Measurements from ENCODE around the gene SLC2A1.

SLC2A1 gene

GRCh38 chr1:42981255-42981805 is 22.7 kb upstream of the SLC2A1 start:
- Histone ChIP-seq H3K4me2 (ENCODE audit: low read length) (no peak overlapping the region), H3K9me2 (replicated peaks; ENCODE audit: control insufficient read depth, low read length) (no peaks in the 10 kb centered on the region), H3F3A (ENCODE audit: control insufficient read depth, insufficient read depth) (no peaks in the 10 kb centered on the region), H3K36me3 (ENCODE audit: control insufficient read depth, low read length) (no peaks in the 10 kb centered on the region), H3K79me2 (ENCODE audit: control insufficient read depth, low read length) (no peaks in the 10 kb centered on the region), H4K20me1 (ENCODE audit: control insufficient read depth, insufficient read depth, low read depth, low read length) (no peaks in the 10 kb centered on the region), H3K4me3 (ENCODE audit: low read length) (no peak overlapping the region), H3K9me3 (ENCODE audit: control insufficient read depth, insufficient read depth, low read length) (no peaks in the 10 kb centered on the region), H3K27me3 (ENCODE audit: control insufficient read depth, low read length) (peaks cover 21% of the 10 kb centered on the region), H3K27ac (ENCODE audit: low read depth, low read length) (no peak overlapping the region), H3K4me1 (ENCODE audit: control insufficient read depth, low read length) (no peaks in the 10 kb centered on the region)
- no peak for TF ChIP-seq CTCF (IDR thresholded peaks at IDR 0.05; ENCODE audit: low read depth, low read length, poor library complexity, severe bottlenecking)
- no peak for TF ChIP-seq EZH2phosphoT487 (IDR thresholded peaks at IDR 0.05; ENCODE audit: borderline replicate concordance, low read length)

- H3K4me3 ChIP-seq (ENCODE audit: low read length): no peak overlapping the region
- no peaks in the 10 kb centered on the region for H4K20me1 ChIP-seq (ENCODE audit: control insufficient read depth, insufficient read depth, low read depth, low read length)
- no peak overlapping the region for H3K27ac ChIP-seq (ENCODE audit: low read depth, low read length)
- no peaks in the 10 kb centered on the region for H3K9me3 ChIP-seq (ENCODE audit: control insufficient read depth, insufficient read depth, low read length)
- H3K9me2 ChIP-seq (replicated peaks; ENCODE audit: control insufficient read depth, low read length): no peaks in the 10 kb centered on the region
- H3K4me1 ChIP-seq (ENCODE audit: control insufficient read depth, low read length): no peaks in the 10 kb centered on the region
- H3K79me2 ChIP-seq (ENCODE audit: control insufficient read depth, low read length): no peaks in the 10 kb centered on the region
- no peak for TF ChIP-seq CTCF (IDR thresholded peaks at IDR 0.05; ENCODE audit: low read depth, low read length, poor library complexity, severe bottlenecking)
- TF ChIP-seq EZH2phosphoT487 (IDR thresholded peaks at IDR 0.05; ENCODE audit: borderline replicate concordance, low read length): no peak
- H3F3A ChIP-seq (ENCODE audit: control insufficient read depth, insufficient read depth): no peaks in the 10 kb centered on the region
- H3K36me3 ChIP-seq (ENCODE audit: control insufficient read depth, low read length): no peaks in the 10 kb centered on the region
- H3K27me3 ChIP-seq (ENCODE audit: control insufficient read depth, low read length): peaks cover 24% of the 10 kb centered on the region
- H3K4me2 ChIP-seq (ENCODE audit: low read length): no peak overlapping the region
Measured at GRCh38 chr1:42979896-42980800, 21.5 kb upstream of the SLC2A1 start.

GRCh38 chr1:42979036-42979430 is 20.4 kb upstream of the SLC2A1 start:
- Histone ChIP-seq H3F3A (ENCODE audit: control insufficient read depth, insufficient read depth) (no peaks in the 10 kb centered on the region), H3K27me3 (ENCODE audit: control insufficient read depth, low read length) (peaks cover 24% of the 10 kb centered on the region), H3K4me2 (ENCODE audit: low read length) (no peak overlapping the region), H3K79me2 (ENCODE audit: control insufficient read depth, low read length) (no peaks in the 10 kb centered on the region), H3K27ac (ENCODE audit: low read depth, low read length) (no peak overlapping the region), H3K4me1 (ENCODE audit: control insufficient read depth, low read length) (no peaks in the 10 kb centered on the region), H3K36me3 (ENCODE audit: control insufficient read depth, low read length) (no peaks in the 10 kb centered on the region), H3K9me2 (replicated peaks; ENCODE audit: control insufficient read depth, low read length) (no peaks in the 10 kb centered on the region), H4K20me1 (ENCODE audit: control insufficient read depth, insufficient read depth, low read depth, low read length) (no peaks in the 10 kb centered on the region), H3K9me3 (ENCODE audit: control insufficient read depth, insufficient read depth, low read length) (no peaks in the 10 kb centered on the region), H3K4me3 (ENCODE audit: low read length) (no peak overlapping the region)
- TF ChIP-seq EZH2phosphoT487 (IDR thresholded peaks at IDR 0.05; ENCODE audit: borderline replicate concordance, low read length) (no peak), CTCF (IDR thresholded peaks at IDR 0.05; ENCODE audit: low read depth, low read length, poor library complexity, severe bottlenecking) (no peak)

Measured in DOHH2 (cell line).